VCaP (cell line): Measurements from ENCODE around the gene YY2.
"Not testable (repeated sequence)": the region's sequence is repeated elsewhere in the genome, so short reads cannot be mapped to it uniquely, and the experiment has no call there.

Source experiments
- H3K27ac ChIP-seq: fragments of 450-650 bp; 2 replicates; pipeline ENCODE4 v1.5.1; 2017
- CTCF ChIP-seq: fragments of 450-650 bp; conservative IDR thresholded peaks from 2 replicates; pipeline ENCODE4 v1.5.1; 2017; ENCODE audit warnings: mild to moderate bottlenecking, moderate library complexity

Gene YY2

GRCh38 chrX:21855937-21856415, at the start of gene YY2:
YY2 (plus strand) TSS chrX:21855987; CDS start chrX:21856485, 498 bp downstream.
- no peak for TF ChIP-seq CTCF
- no peak within 1 kb of the TSS for H3K27ac ChIP-seq

GRCh38 chrX:21806691-21807090, 49.1 kb upstream of the YY2 start:
- no peak overlapping the region for H3K27ac ChIP-seq
- no peak for TF ChIP-seq CTCF

- no peak for TF ChIP-seq CTCF
- no peak overlapping the region for H3K27ac ChIP-seq
Observed at GRCh38 chrX:21811832-21812231, 44.0 kb upstream of the YY2 start.

GRCh38 chrX:21812628-21813027, 43.2 kb upstream of the YY2 start:
- no peak overlapping the region for H3K27ac ChIP-seq
- no peak for TF ChIP-seq CTCF

- TF ChIP-seq CTCF, result no peak
- H3K27ac ChIP-seq, result no peak overlapping the region
Observed at GRCh38 chrX:21813612-21814368, 42.0 kb upstream of the YY2 start.

- H3K27ac ChIP-seq, result no peak overlapping the region
- no peak for TF ChIP-seq CTCF
Observed at GRCh38 chrX:21816136-21816535, 39.7 kb upstream of the YY2 start.

- not testable (repeated sequence) for H3K27ac ChIP-seq
Observed at GRCh38 chrX:21820170-21820569, 35.6 kb upstream of the YY2 start.

GRCh38 chrX:21821875-21822274, 33.9 kb upstream of the YY2 start:
- TF ChIP-seq CTCF, result no peak
- H3K27ac ChIP-seq, result no peak overlapping the region
